Parathyroid adenoma (tissue), 2 donors: ENCODE measurements around the gene EXOSC7.

Experiments
- H2AFZ ChIP-seq: fragments of 300-600 bp; sonication (generic); one replicate; pipeline ENCODE4 v1.7.0; 2017; ENCODE audit warnings: antibody characterized with exemption, mild to moderate bottlenecking
- H3K27ac ChIP-seq: fragments of 300-600 bp; sonication (generic); one replicate; pipeline ENCODE4 v1.7.0; 2017
- H3K27me3 ChIP-seq: fragments of 300-600 bp; sonication (generic); one replicate; pipeline ENCODE4 v1.7.0; 2017; ENCODE audit warnings: low read length; ENCODE audit not compliant: control insufficient read depth, insufficient read depth
- H3K36me3 ChIP-seq: fragments of 300-600 bp; sonication (generic); one replicate; pipeline ENCODE4 v1.7.0; 2017; ENCODE audit warnings: low read length; ENCODE audit not compliant: control insufficient read depth, insufficient read depth
- H3K4me1 ChIP-seq: fragments of 300-600 bp; sonication (generic); one replicate; pipeline ENCODE4 v1.7.0; 2017; ENCODE audit warnings: control low read depth
- H3K4me2 ChIP-seq: fragments of 300-600 bp; sonication (generic); one replicate; pipeline ENCODE4 v1.7.0; 2017; ENCODE audit warnings: low read length
- H3K4me3 ChIP-seq: fragments of 300-600 bp; sonication (generic); one replicate; pipeline ENCODE4 v1.7.0; 2017; ENCODE audit warnings: low read depth, low read length
- H3K79me2 ChIP-seq: fragments of 300-600 bp; sonication (generic); one replicate; pipeline ENCODE4 v1.7.0; 2017; ENCODE audit warnings: control low read depth
- H3K9ac ChIP-seq: fragments of 300-600 bp; sonication (generic); one replicate; pipeline ENCODE4 v1.7.0; 2017; ENCODE audit warnings: mild to moderate bottlenecking
- H3K9me3 ChIP-seq: fragments of 300-600 bp; sonication (generic); one replicate; pipeline ENCODE4 v1.7.0; 2017; ENCODE audit warnings: low read length; ENCODE audit not compliant: control insufficient read depth
- TF ChIP-seq, protein P1 (sequence below): fragments of 300-600 bp; sonication (generic); IDR thresholded peaks from one replicate; pipeline ENCODE4 v1.7.0; 2017; ENCODE audit warnings: antibody characterized with exemption, mild to moderate bottlenecking
- donor health status: primary hyperparathyroidism.

EXOSC7 gene

DNA sequence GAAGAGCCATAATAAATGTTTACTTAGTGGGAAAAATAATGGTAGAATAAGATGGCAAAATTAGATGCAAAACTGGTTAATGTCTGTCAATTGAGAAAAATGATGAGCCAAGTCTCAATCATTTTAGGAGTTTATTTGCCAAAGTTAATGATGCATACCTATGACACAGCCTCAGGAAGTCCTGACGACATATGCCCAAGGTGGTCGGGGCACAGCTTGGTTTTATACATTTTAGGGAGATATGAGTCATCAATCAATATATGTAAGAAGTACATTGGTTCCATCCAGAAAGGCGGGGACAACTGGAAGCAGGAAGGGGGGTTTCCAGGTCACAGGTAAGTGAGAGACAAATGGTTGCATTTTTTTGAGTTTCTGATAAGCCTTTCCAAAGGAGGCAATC, 81.5 kb downstream of the EXOSC7 start:
- Histone ChIP-seq H2AFZ (no peak overlapping the region), H3K4me1 (no peaks in the 10 kb centered on the region), H3K9ac (no peak overlapping the region), H3K27me3 (no peaks in the 10 kb centered on the region), H3K36me3 (no peaks in the 10 kb centered on the region), H3K27ac (no peak overlapping the region), H3K4me3 (no peak overlapping the region), H3K9me3 (no peaks in the 10 kb centered on the region), H3K4me2 (no peak overlapping the region), H3K79me2 (no peaks in the 10 kb centered on the region)
- TF ChIP-seq, protein P1, sequence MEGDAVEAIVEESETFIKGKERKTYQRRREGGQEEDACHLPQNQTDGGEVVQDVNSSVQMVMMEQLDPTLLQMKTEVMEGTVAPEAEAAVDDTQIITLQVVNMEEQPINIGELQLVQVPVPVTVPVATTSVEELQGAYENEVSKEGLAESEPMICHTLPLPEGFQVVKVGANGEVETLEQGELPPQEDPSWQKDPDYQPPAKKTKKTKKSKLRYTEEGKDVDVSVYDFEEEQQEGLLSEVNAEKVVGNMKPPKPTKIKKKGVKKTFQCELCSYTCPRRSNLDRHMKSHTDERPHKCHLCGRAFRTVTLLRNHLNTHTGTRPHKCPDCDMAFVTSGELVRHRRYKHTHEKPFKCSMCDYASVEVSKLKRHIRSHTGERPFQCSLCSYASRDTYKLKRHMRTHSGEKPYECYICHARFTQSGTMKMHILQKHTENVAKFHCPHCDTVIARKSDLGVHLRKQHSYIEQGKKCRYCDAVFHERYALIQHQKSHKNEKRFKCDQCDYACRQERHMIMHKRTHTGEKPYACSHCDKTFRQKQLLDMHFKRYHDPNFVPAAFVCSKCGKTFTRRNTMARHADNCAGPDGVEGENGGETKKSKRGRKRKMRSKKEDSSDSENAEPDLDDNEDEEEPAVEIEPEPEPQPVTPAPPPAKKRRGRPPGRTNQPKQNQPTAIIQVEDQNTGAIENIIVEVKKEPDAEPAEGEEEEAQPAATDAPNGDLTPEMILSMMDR, result no peak

GRCh38 chr3:45059132-45059531, 83.1 kb downstream of the EXOSC7 start:
- Histone ChIP-seq H3K9ac (no peak overlapping the region), H3K4me2 (no peak overlapping the region), H2AFZ (no peak overlapping the region)

DNA sequence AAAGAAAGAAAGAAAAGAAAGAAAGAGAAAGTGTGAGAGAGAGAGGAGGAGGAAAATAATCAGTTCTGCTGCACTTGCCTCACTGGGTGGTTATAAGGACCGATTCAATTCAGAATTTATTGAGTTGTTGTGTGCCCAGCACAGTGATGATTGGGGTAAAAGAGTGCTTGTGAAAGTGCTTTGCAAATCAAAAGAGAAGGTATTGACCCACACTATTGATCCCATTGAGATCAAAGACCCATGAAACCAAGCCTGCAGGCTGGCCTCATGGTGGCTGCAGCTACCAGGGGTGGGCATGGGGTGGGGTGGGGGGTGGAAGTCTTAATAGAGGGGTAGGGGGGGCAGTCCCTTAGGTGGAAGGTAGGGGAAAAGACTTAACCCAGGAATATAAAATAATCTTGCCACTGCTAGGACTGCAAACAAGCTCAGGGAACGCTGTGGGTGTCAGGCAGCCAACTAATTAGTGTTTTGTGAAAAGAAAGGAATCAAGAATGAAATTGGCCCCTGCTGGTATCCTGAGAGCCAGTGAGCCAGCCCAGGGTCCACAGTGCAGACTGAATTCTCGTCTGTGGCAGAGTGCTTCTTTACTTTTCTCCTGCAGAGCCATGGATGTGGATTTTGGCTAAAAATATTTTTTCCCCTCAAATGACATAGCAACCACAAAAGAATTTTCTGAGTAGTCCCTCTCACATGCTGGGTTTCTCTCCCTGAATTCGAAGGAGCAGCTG, 84.3 kb downstream of the EXOSC7 start:
- Histone ChIP-seq H2AFZ (no peak overlapping the region), H3K9ac (no peak overlapping the region), H3K27me3 (no peaks in the 10 kb centered on the region), H3K4me3 (no peak overlapping the region), H3K36me3 (no peaks in the 10 kb centered on the region), H3K4me1 (no peaks in the 10 kb centered on the region), H3K4me2 (no peak overlapping the region), H3K79me2 (no peaks in the 10 kb centered on the region), H3K9me3 (no peaks in the 10 kb centered on the region), H3K27ac (no peak overlapping the region)
- TF ChIP-seq, protein P1, result no peak

More at GRCh38 chr3:45059132-45059531, 83.1 kb downstream of the EXOSC7 start:
- Histone ChIP-seq H3K27me3 (no peaks in the 10 kb centered on the region), H3K27ac (no peak overlapping the region), H3K36me3 (no peaks in the 10 kb centered on the region), H3K79me2 (no peaks in the 10 kb centered on the region), H3K4me3 (no peak overlapping the region), H3K4me1 (no peaks in the 10 kb centered on the region), H3K9me3 (no peaks in the 10 kb centered on the region)
- TF ChIP-seq, protein P1, result no peak
